Skeletal muscle tissue (tissue), 4 donors: ENCODE results near the gene YKT6. TPM values are rescaled to one million over a fixed set of nuclear protein-coding genes. Genes with fewer than 3 reads are reported as not detected.

ENCODE experiments used
- H3K27ac ChIP-seq: one replicate; pipeline ENCODE4 v1.7.0; 2013; ENCODE audit warnings: mild to moderate bottlenecking, low read depth, low read length, inconsistent platforms
- H3K27me3 ChIP-seq, 3 donors: one replicate each; pipeline ENCODE4 v1.7.0; 2013; ENCODE audit warnings: low read length in 3 of 3; ENCODE audit not compliant: control insufficient read depth in 3 of 3, insufficient read depth in 3 of 3
- H3K36me3 ChIP-seq, 3 donors: one replicate each; pipeline ENCODE4 v1.7.0; 2013; ENCODE audit warnings: low read length in 3 of 3; ENCODE audit not compliant: control insufficient read depth in 3 of 3, insufficient read depth in 3 of 3
- H3K4me1 ChIP-seq, 3 donors: one replicate each; pipeline ENCODE4 v1.7.0; 2013; ENCODE audit warnings: low read length in 3 of 3, mild to moderate bottlenecking in 3 of 3; ENCODE audit not compliant: control insufficient read depth in 3 of 3, insufficient read depth in 3 of 3
- H3K4me3 ChIP-seq, 3 donors: one replicate each; pipeline ENCODE4 v1.7.0; 2013; ENCODE audit warnings: low read length in 3 of 3
- H3K9ac ChIP-seq, 3 donors: one replicate each; pipeline ENCODE4 v1.7.0; 2013; ENCODE audit warnings: low read length in 3 of 3, mild to moderate bottlenecking in 3 of 3, moderate library complexity in 2 of 3, low read depth in 1 of 3
- H3K9me3 ChIP-seq, 3 donors: one replicate each; pipeline ENCODE4 v1.7.0; 2013; ENCODE audit warnings: low read length in 3 of 3; ENCODE audit not compliant: control insufficient read depth in 3 of 3
- total RNA-seq: library from RNA; depleted of rRNA; stranded (reverse); fragments of >200 nt; gene quantifications from one replicate; pipeline ENCODE4 v1.2.3, GENCODE V29; 2014
- donor health status: Osteomylitis.

YKT6 gene
- total RNA-seq, 1 donor from 2014 or later: 40.7 TPM

DNA sequence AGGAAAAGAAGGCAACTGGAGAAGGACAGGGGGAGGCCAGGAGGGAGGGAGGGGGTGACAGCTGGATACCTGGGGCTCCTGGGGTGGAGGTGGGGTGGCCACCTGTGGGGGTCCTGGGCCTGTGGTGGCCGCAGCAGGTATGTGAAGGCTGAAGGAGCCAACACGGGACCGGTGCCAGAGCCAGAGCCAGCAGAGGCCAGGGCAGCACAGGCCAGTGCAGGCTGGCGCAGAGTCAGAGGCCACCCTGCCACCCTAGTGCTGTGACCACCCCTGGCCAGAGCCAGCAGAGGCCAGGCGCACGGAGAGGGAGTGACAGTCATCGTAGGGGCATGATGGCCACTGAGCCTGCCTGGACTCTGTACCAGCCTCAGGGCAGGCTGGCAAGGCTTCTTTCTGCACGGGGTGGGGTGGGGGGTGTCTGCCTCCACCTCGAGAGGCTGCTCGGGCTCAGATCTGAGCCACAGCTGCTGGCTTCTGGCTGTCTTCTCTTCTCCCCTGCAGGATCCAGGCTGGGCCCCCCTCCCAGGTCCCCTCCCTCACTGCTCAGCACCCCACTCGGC, 28.8 kb downstream of the YKT6 start:
- Histone ChIP-seq H3K4me1 (peaks cover 9 to 16% (median 14%) of the 10 kb centered on the region in 3 donors), H3K27ac (no peak overlapping the region), H3K27me3 (peaks cover 0 to 2% (median 0%) of the 10 kb centered on the region in 3 donors), H3K9ac (no peak overlapping the region), H3K4me3 (no peak overlapping the region), H3K36me3 (peaks cover 0 to 10% (median 0%) of the 10 kb centered on the region in 3 donors), H3K9me3 (no peaks in the 10 kb centered on the region)

- Histone ChIP-seq H3K4me1 (peaks cover 9 to 18% (median 11%) of the 10 kb centered on the region in 3 donors), H3K36me3 (peaks cover 0 to 10% (median 0%) of the 10 kb centered on the region in 3 donors), H3K27ac (no peak overlapping the region), H3K9ac (no peak overlapping the region), H3K4me3 (no peak overlapping the region), H3K27me3 (peaks cover 0 to 2% (median 0%) of the 10 kb centered on the region in 3 donors), H3K9me3 (no peaks in the 10 kb centered on the region)
Observed at GRCh38 chr7:44230286-44230685, 29.5 kb downstream of the YKT6 start.

GRCh38 chr7:44231088-44231487, 30.3 kb downstream of the YKT6 start:
- Histone ChIP-seq H3K36me3 (peaks cover 0 to 10% (median 0%) of the 10 kb centered on the region in 3 donors), H3K4me1 (peaks cover 3 to 18% (median 4%) of the 10 kb centered on the region in 3 donors), H3K27ac (no peak overlapping the region), H3K9me3 (no peaks in the 10 kb centered on the region), H3K9ac (no peak overlapping the region), H3K4me3 (no peak overlapping the region), H3K27me3 (no peaks in the 10 kb centered on the region)

DNA sequence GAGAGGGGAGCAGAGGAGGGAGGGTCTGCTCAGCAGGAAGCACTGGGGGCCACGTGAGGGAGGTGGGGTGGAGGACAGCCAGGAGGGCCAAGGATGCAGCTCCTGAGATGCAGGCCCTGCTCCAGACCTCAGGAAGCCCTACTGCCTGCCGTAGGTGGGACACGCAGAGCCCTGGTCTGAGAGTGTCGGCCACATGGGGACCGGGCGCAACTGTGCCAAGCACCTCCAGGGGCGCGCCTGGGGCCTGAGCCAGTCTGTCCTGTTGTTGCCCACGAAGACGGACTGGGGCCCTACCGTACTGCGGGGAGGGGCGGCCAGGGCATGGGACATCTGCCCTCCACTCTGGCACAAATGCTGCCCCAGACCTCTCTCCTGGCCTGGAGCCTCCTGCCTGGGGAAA, 31.6 kb downstream of the YKT6 start:
- no peaks in the 10 kb centered on the region for H3K9me3 ChIP-seq
- peak overlapping the region in 1 of 3 donors; percentile 3 for H3K9ac ChIP-seq
- no peaks in the 10 kb centered on the region for H3K27me3 ChIP-seq
- H3K4me3 ChIP-seq: no peak overlapping the region
- no peak overlapping the region for H3K27ac ChIP-seq
- peaks cover 0 to 10% (median 4%) of the 10 kb centered on the region in 3 donors for H3K36me3 ChIP-seq
- H3K4me1 ChIP-seq: peaks cover 0 to 17% (median 0%) of the 10 kb centered on the region in 3 donors

DNA sequence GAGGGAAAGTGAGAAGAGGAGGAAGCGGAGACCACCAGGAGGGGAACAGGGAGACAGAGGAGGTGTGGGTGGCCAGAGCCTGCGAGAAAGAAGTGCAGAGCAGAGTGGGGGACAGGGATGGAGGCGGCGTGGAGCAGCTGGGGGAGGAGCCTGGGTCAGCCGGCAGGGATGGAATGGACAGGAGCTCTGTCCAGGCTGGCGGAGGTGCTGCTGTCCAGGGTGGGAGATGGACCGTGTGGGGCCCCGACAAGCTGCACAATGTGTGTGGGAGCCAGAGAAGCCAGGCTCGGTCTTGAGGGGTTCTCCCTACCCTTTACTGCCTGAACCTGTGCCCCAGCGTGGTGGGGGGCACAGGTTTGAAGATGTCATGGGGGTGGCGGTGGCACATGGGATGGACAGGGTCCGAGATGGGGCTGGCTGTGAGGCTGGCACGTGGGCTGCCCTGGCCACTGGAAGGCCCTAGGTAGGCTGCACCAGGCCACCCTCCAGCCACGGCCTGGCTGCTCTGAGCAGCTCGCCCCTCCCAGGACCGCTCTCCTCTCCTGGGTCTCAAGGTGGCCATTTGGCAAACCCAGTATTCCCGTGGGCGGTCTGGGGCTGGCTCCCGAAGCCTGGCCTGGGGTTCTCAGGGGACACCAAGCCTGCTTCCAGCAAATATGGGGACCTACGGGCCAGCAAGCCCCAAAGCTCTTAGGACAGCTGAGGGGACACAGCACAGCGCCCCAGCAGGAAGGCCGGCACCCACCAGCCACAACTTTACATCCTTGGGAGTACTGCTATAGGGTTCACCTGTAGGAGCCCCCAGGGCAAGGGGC, 32.3 kb downstream of the YKT6 start:
- Histone ChIP-seq H3K36me3 (peaks cover 0 to 12% (median 5%) of the 10 kb centered on the region in 3 donors), H3K4me1 (peaks cover 0 to 17% (median 0%) of the 10 kb centered on the region in 3 donors), H3K4me3 (no peak overlapping the region), H3K27me3 (no peaks in the 10 kb centered on the region), H3K9ac (no peak overlapping the region), H3K9me3 (no peaks in the 10 kb centered on the region), H3K27ac (no peak overlapping the region)

- Histone ChIP-seq H3K36me3 (peaks cover 0 to 16% (median 12%) of the 10 kb centered on the region in 3 donors), H3K27me3 (no peaks in the 10 kb centered on the region), H3K27ac (no peak overlapping the region), H3K9me3 (no peaks in the 10 kb centered on the region), H3K9ac (no peak overlapping the region), H3K4me3 (no peak overlapping the region), H3K4me1 (peaks cover 0 to 17% (median 0%) of the 10 kb centered on the region in 3 donors)
Observed at GRCh38 chr7:44235066-44235465, 34.3 kb downstream of the YKT6 start.

DNA sequence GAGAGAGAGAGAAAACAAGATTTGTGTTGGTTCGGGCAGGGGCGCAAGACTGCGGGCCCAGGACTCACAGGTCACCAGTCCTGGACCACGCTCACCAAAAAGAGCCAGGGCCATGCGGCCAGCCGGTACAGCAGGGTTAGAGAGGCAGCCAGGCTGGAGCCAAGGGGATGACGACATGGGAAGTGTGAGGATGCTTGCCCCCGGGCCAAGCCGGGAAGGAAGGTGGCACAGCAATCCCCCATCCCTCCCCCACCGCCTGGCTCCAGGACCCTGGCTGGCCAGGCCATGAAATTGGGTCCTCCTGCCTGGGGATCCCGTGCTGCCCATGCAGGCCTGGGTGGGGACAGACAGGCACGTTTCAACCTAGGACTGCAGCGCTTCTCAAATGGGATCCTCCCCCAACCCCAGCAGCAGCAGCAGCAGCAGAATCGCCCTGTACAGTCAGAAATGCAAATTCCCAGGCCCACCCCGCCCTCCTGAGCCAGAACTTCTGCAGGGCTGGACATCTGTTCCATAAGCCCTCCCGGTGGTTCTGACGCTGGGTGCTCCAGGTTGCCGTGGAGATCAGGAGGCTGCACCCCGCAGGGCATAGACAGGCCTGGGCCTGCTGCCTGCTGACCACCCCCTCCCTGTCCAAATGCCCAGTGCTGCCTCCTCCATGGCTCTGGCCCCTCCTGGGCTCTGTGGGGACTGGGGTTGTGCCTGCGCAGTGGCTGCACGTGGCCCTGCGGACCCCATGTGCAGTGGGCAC, 35.0 kb downstream of the YKT6 start:
- Histone ChIP-seq H3K36me3 (peaks cover 0 to 16% (median 16%) of the 10 kb centered on the region in 3 donors), H3K4me1 (peaks cover 0 to 17% (median 0%) of the 10 kb centered on the region in 3 donors), H3K9me3 (no peaks in the 10 kb centered on the region), H3K27ac (no peak overlapping the region), H3K9ac (peak overlapping the region in 1 of 3 donors; percentile 33), H3K27me3 (no peaks in the 10 kb centered on the region), H3K4me3 (no peak overlapping the region)

- Histone ChIP-seq H3K4me3 (no peak overlapping the region), H3K9me3 (no peaks in the 10 kb centered on the region), H3K36me3 (peaks cover 0 to 17% (median 16%) of the 10 kb centered on the region in 3 donors), H3K27ac (no peak overlapping the region), H3K27me3 (no peaks in the 10 kb centered on the region), H3K9ac (peak overlapping the region in 1 of 3 donors; percentile 33), H3K4me1 (peaks cover 3 to 20% (median 3%) of the 10 kb centered on the region in 3 donors)
Observed at GRCh38 chr7:44236333-44236728, 35.6 kb downstream of the YKT6 start.

DNA sequence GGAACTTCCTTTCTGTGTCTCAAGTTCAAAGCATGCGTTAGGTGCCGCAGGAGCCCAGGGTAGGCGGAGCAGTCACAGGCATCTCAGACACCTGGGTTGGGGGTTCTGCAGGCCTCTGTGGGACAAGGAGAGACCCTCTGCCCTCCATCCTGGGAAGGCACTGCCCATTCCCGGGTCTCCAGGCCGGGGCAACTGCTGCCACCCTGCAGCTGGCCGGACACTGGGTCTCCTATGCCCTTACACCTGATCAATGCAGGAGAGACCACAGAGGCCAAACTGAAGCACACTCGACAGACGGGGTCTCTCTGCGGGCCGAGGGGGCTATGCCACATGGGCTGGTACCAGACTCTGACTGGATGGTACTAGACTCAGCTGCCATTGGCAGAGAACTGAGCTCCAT, 36.9 kb downstream of the YKT6 start:
- Histone ChIP-seq H3K4me3 (no peak overlapping the region), H3K4me1 (peaks cover 5 to 25% (median 8%) of the 10 kb centered on the region in 3 donors), H3K9me3 (no peaks in the 10 kb centered on the region), H3K9ac (no peak overlapping the region), H3K27me3 (no peaks in the 10 kb centered on the region), H3K36me3 (peaks cover 0 to 22% (median 16%) of the 10 kb centered on the region in 3 donors), H3K27ac (no peak overlapping the region)
